Urothelium cell line (cell line): Measurements from ENCODE around the gene NR2F6.
"Not testable (repeated sequence)": the region's sequence is repeated elsewhere in the genome, so short reads cannot be mapped to it uniquely, and the experiment has no call there.

Source experiments
- DNase-seq: peaks from one replicate; pipeline ENCODE4 v3.0.0; 2011; ENCODE audit warnings: low spot score, mixed read lengths
- FAIRE-seq: peaks from 2 replicates; lab custom pipeline; 2011; peaks lifted over from hg19 to GRCh38; lab: Jason Lieb, UNC

Gene NR2F6

GRCh38 chr19:17214508-17215126 lies 31.1 kb downstream of the NR2F6 start:
- FAIRE-seq = no peak
- DNase-seq = no peak

- DNase-seq = no peak
- FAIRE-seq = no peak
Measured at GRCh38 chr19:17213334-17213733, 32.4 kb downstream of the NR2F6 start.

GRCh38 chr19:17211547-17212446 lies 33.9 kb downstream of the NR2F6 start:
- FAIRE-seq = no peak
- DNase-seq = no peak

DNA sequence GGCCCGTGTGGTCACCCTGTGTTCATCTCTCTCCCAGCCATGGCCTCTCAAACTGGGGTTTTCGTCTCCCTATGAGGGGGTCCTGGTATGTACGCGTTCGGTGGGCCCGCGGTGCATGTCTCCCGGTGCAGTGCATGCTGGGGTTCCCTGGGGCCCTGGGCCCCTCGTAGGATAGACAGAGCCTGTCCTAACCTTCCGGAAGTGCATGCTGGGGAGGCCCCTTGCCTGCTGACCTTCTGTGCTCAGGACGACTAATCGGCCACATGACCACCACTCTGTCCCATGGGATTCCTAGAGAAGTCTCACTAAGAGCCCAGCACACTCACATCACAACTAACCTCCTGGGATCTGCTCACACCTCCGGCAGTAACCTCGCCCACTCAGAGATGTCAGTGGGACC lies 35.4 kb downstream of the NR2F6 start:
- DNase-seq (no peak), FAIRE-seq (no peak)

- no peak for FAIRE-seq
- DNase-seq = peak; percentile 41
Measured at GRCh38 chr19:17209126-17210036, 36.3 kb downstream of the NR2F6 start.

- no peak for FAIRE-seq
- no peak for DNase-seq
Measured at GRCh38 chr19:17206736-17207581, 38.8 kb downstream of the NR2F6 start.

DNA sequence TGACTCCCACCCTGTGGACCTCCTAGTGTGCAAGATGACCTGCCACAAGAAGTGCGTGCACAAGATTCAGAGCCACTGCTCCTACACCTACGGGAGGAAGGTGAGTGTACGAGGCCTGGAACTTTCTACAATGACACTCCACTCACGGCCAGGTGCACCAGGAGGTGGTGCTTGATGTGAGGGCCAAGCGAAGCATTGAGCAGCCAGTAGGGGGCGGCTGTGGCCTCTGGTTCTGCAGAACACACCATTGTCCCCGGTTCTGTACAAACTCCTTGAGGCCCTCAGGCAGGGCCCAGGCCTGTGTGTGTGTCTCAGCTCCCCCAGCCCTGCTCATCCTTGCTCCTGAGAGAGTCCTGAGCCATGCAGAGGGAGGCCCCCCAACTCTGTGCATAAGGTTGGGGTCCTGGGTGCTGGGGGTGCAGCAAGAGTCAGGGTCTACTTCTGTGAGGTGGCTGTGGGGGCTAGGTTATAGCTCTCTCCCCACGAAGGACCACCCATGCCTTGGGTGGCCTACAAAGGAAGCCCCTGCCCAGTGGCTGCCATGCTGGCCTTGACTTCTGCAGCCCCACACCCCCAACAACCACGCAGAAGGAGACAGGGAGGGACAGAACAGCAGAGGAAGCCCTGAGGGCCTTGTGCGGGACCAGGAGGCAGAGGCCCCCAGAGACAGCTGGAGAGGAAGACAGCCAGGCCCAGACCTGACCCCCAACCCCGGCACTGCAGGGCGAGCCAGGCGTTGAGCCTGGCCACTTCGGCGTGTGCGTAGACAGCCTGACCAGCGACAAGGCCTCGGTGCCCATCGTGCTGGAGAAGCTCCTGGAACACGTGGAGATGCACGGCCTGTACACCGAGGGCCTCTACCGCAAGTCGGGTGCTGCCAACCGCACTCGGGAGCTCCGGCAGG lies 40.2 kb downstream of the NR2F6 start:
- FAIRE-seq (no peak), DNase-seq (no peak)

DNA sequence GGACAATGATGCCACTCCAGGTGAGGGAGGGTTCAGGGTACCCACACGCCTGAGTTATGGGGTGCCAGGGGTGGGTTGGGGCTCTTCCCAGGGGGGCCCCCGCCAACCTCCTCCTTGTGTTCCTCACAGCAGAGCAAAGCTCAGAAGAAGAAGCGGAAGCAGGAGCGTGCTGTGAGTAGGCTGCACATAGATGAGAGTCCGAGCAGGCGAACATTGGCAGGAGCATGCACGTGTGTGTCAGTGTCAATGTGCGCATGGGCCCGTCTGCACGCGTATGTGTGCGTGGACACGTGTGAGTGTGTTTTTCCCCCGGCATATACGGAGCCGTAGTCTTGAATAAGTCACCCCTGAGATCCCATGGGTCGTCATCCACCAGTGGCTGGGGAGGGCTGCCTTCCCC lies 43.0 kb downstream of the NR2F6 start:
- FAIRE-seq (no peak), DNase-seq (no peak)

DNA sequence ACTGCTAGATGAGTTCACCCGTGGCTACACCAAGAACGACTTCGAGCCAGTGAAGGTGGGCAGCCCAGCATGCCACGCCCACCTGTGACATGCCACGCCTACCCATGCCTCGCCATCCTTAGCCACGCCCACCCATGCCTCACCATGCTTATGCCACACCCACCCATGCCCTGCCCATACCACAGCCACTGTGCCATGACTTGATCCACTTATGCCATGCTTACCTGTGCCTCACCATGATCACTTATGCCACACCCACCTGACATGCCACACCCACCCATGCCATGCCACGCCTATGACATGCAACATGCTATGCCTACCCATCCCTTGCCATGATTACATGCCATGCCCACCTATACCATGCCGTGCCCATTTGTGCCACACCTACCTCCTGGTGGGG lies 43.5 kb downstream of the NR2F6 start:
- peak; percentile 59 for FAIRE-seq
- no peak for DNase-seq

GRCh38 chr19:17200408-17201079 lies 45.2 kb downstream of the NR2F6 start:
- no peak for FAIRE-seq
- DNase-seq = no peak

DNA sequence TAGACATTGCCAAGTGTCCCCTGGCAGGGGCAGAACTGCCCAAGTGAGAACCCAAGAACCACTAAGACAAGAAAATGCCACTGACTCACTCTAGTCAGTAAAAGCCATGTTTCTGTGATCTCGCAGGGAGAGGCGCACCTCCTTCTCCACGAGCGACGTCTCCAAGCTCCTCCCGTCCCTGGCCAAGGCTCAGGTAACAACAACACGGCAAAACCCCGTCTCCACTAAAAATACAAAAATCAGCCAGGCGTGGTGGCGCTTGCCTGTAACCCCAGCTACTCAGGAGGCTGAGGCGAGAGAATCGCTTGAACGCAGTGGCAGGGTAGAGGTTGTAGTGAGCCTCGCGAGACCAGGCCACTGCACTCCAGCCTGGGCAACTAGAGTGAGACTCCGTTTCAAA lies 48.1 kb downstream of the NR2F6 start:
- DNase-seq (no peak), FAIRE-seq (no peak)

- FAIRE-seq (no peak), DNase-seq (no peak)
Measured at GRCh38 chr19:17196610-17197009, 49.1 kb downstream of the NR2F6 start.

DNA sequence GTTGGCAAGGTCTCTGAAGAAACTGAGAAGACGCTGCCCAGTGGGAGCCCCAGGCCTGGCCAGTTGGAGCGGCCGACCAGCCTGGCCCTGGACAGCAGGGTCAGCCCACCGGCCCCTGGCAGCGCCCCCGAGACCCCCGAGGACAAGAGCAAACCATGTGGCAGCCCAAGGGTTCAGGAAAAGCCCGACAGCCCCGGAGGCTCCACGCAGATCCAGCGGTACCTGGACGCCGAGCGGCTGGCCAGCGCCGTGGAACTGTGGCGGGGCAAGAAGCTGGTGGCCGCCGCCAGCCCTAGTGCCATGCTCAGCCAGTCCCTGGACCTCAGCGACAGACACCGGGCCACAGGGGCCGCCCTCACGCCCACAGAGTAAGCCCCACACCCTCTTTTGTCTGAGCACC lies 50.6 kb downstream of the NR2F6 start:
- DNase-seq (no peak), FAIRE-seq (no peak)

DNA sequence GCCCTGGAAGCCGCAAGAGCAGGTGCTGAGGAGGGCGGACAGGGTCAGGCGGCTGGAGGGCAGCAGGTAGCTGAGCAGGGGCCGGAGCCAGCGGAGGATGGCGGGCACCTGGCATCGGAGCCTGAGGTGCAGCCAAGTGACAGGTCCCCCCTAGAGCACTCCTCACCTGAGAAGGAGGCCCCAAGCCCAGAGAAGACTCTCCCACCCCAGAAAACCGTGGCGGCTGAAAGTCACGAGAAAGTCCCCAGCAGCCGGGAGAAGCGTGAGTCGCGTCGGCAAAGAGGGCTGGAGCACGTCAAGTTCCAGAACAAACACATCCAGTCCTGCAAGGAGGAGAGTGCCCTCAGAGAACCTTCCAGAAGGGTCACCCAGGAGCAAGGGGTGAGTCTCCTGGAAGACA lies 51.1 kb downstream of the NR2F6 start:
- DNase-seq (no peak), FAIRE-seq (no peak)

GRCh38 chr19:17192751-17193150 lies 53.0 kb downstream of the NR2F6 start:
- FAIRE-seq (no peak), DNase-seq (no peak)

DNA sequence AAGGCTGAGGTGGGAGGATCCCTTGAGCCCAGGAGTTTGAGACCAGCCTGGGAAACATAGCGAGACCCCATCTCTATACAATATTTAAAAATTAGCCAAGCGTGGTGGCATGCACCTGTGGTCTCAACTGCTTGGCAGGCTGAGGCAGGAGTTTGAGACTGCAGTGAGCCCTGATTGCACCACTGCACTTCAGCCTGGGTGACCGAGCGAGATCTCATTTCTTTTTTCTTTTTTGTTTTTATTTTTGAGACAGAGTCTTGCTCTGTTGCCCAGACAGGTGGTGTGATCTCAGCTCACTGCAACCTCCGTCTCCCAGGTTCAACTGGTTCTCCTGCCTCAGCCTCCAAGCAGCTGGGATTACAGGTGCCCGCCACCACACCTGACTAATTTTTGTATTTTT lies 54.0 kb downstream of the NR2F6 start:
- DNase-seq, FAIRE-seq: not testable (repeated sequence)

- FAIRE-seq (no peak), DNase-seq (no peak)
Measured at GRCh38 chr19:17185590-17185989, 60.1 kb downstream of the NR2F6 start.

DNA sequence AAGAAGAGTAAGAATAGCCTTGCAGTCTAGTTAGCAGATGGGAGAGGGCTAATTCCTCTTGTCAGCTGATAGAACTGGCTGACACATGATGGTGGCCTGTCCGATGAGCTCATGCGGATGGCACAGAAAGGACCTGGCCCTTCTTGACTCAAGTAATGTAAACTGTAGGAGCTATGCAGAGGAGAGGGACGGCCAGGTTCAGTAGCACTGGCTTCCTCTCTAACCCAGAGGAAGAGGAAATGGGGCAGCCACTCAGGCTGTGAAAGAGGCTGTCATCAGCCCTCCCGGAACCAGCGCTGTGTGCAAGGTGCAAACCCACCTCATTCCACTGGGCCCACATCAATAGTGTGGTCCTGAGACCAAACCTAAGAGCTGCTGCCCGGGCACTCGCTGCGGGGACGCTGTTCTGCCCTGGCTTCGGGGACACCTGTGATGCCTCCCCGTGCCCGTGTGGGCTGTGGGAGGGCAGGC lies 61.3 kb downstream of the NR2F6 start:
- no peak for FAIRE-seq

DNA sequence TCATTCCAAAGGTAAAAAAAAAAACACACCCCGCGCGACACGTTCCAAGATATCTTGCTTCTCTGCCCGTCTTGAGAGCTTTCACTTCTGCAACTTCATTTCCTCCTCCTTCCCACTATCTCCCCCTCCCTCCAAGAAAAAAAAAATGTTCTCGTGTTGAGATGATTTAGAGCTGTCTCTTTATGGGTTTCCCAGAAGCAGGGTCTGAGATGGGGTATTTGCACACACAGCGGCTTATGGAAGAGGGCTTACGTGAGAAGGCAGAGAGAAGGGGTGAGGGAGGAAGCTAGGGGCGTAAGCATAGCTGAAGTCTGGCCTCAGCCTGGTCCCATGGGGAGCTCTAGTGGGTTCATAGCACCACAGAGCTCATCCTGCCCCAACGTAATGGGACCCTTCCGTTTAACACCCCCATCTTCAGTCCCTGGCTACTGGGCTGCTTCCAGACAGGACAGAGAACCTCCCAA lies 61.8 kb downstream of the NR2F6 start:
- FAIRE-seq (no peak), DNase-seq (no peak)

More for the DNA sequence above, 61.3 kb downstream of the NR2F6 start:
- DNase-seq = no peak
